ENCODE data around the gene ABCB4. TPM values are rescaled to one million over a fixed set of nuclear protein-coding genes. Genes with fewer than 3 reads are reported as not detected.

ABCB4 gene
- total RNA-seq, 1 experiment from 2014 or later: 0.20 TPM

- Histone ChIP-seq H3K18ac (ENCODE audit: insufficient read length, low read depth, low read length) (no peak overlapping the region), H3K14ac (ENCODE audit: insufficient read depth, low read length) (no peak overlapping the region), H3K4me2 (ENCODE audit: insufficient read depth, insufficient read length, low read length) (no peak overlapping the region), H3K23me2 (ENCODE audit: insufficient read length, low read depth, low read length, poor library complexity, severe bottlenecking) (peaks cover 8% of the 10 kb centered on the region), H4K5ac (ENCODE audit: insufficient read length, low read depth, low read length) (no peak overlapping the region), H2BK20ac (ENCODE audit: low read depth, low read length, poor library complexity, severe bottlenecking) (no peak overlapping the region), H3K79me1 (ENCODE audit: insufficient read depth, low read depth, low read length, poor library complexity, severe bottlenecking) (no peaks in the 10 kb centered on the region), H3K23ac (ENCODE audit: insufficient read length, low read depth, low read length) (no peak overlapping the region), H3K56ac (ENCODE audit: insufficient read length, low read depth, low read length) (no peak overlapping the region), H3K4me1 (ENCODE audit: insufficient read depth, low read length) (no peaks in the 10 kb centered on the region), H4K91ac (ENCODE audit: insufficient read length, low read depth, low read length) (no peak overlapping the region), H3K27ac (ENCODE audit: insufficient read length, low read depth, low read length) (no peak overlapping the region), H2BK12ac (ENCODE audit: insufficient read length, low read depth, low read length) (no peak overlapping the region), H2BK120ac (ENCODE audit: low read depth, low read length, poor library complexity, severe bottlenecking) (no peak overlapping the region), H3K9me3 (ENCODE audit: control insufficient read depth, low read depth, low read length) (no peaks in the 10 kb centered on the region), H2AFZ (ENCODE audit: low read length) (no peak overlapping the region), H4K20me1 (ENCODE audit: control insufficient read depth, insufficient read depth, insufficient read length) (no peaks in the 10 kb centered on the region), H3K4ac (ENCODE audit: low read depth, low read length) (no peak overlapping the region), H2BK5ac (ENCODE audit: insufficient read length, low read length) (no peak overlapping the region), H4K8ac (replicated peaks; ENCODE audit: insufficient read length, low read depth, low read length) (no peak overlapping the region), H3K27me3 (ENCODE audit: insufficient read depth, low read length) (peaks cover 5% of the 10 kb centered on the region; the same call in 1 of the 2 replicates), H3T11ph (ENCODE audit: low read length) (no peak overlapping the region), H3K79me2 (ENCODE audit: insufficient read depth, low read length) (no peaks in the 10 kb centered on the region), H3K9ac (ENCODE audit: extremely low read depth, insufficient read length, low read length) (no peak overlapping the region), H2AK5ac (ENCODE audit: insufficient read length, low read length) (no peak overlapping the region), H2BK15ac (ENCODE audit: low read depth, low read length) (no peak overlapping the region)
- no CpG with 5 or more reads among the region's 2 CpGs for WGBS (ENCODE audit: extremely low coverage, insufficient read length, low lambda C conversion rate)
- no peaks in the 10 kb centered on the region for H3K36me3 Mint-ChIP-seq (ENCODE audit: insufficient read depth in 1 of 3, low read depth in 3 of 3)
- no peak for DNase-seq
- H3K4me3 Mint-ChIP-seq: no peak overlapping the region
- H3K27me3 Mint-ChIP-seq (ENCODE audit: low read depth): peaks cover 22% of the 10 kb centered on the region
- no peak for TF ChIP-seq CTCF (conservative IDR thresholded peaks at IDR 0.05)
- H3K4me1 Mint-ChIP-seq: peaks cover 2 to 3% of the 10 kb centered on the region in 2 experiments
- no peak overlapping the region for H3K27ac Mint-ChIP-seq
- H3K9me3 Mint-ChIP-seq: no peaks in the 10 kb centered on the region
Observed at GRCh38 chr7:87479951-87480350, 4.5 kb upstream of the ABCB4 start.
